Keratinocyte (primary cell): Measurements from ENCODE around the gene TSR1. TPM values are rescaled to one million over a fixed set of nuclear protein-coding genes. Genes with fewer than 3 reads are reported as not detected.
A peak's percentile ranks its signal among the peaks of the same experiment; 100 is the strongest.

Experiments used
- DNase-seq: peaks from one replicate; pipeline ENCODE4 v3.0.0-alpha.2; 2011; ENCODE audit warnings: low read depth, missing footprints, low spot score
- FAIRE-seq: peaks from 2 replicates; lab custom pipeline; 2011; peaks lifted over from hg19 to GRCh38; lab: Jason Lieb, UNC
- H2AFZ ChIP-seq: 2 replicates; pipeline ENCODE4 v1.6.0; 2012; ENCODE audit warnings: low read length, control low read depth, inconsistent platforms; ENCODE audit not compliant: control insufficient read depth
- H3K27ac ChIP-seq: 2 replicates; pipeline ENCODE4 v1.5.1; 2011; ENCODE audit warnings: low read length; ENCODE audit not compliant: control insufficient read depth, insufficient read depth
- H3K27me3 ChIP-seq: 3 replicates; pipeline ENCODE4 v1.6.0; 2011; ENCODE audit warnings: low read length; ENCODE audit not compliant: control insufficient read depth, insufficient read depth; ENCODE audit errors: extremely low read depth
- H3K36me3 ChIP-seq, 2 experiments: 2 replicates in 1 of 2; 3 replicates in 1 of 2; pipeline ENCODE4 v1.5.1; 2011; ENCODE audit warnings: low read length in 2 of 2, mild to moderate bottlenecking in 1 of 2; ENCODE audit not compliant: control insufficient read depth in 2 of 2, insufficient read depth in 2 of 2; ENCODE audit errors: extremely low read depth in 1 of 2
- H3K4me1 ChIP-seq: 3 replicates; pipeline ENCODE4 v1.5.1; 2011; ENCODE audit warnings: low read length; ENCODE audit not compliant: control insufficient read depth, insufficient read depth; ENCODE audit errors: extremely low read depth
- H3K4me2 ChIP-seq: 3 replicates; pipeline ENCODE4 v1.6.0; 2011; ENCODE audit warnings: low read depth, low read length; ENCODE audit not compliant: control insufficient read depth, insufficient read depth; ENCODE audit errors: extremely low read depth
- H3K4me3 ChIP-seq, 3 experiments: fragments of 200-600 bp in 1 of 3; sonication (generic) in 1 of 3; 2 replicates in 2 of 3; 3 replicates in 1 of 3; pipeline ENCODE4 v1.5.1; 2011 to 2016; ENCODE audit warnings: low read length in 3 of 3, mild to moderate bottlenecking in 3 of 3, control low read depth in 2 of 3, inconsistent platforms in 1 of 3, low read depth in 1 of 3, mixed read lengths in 1 of 3, mixed run types in 1 of 3, moderate library complexity in 1 of 3; ENCODE audit not compliant: control insufficient read depth in 2 of 3, insufficient read depth in 2 of 3; ENCODE audit errors: extremely low read depth in 1 of 3
- H3K79me2 ChIP-seq: 2 replicates; pipeline ENCODE4 v1.6.0; 2012; ENCODE audit warnings: low read length; ENCODE audit not compliant: control insufficient read depth, insufficient read depth
- H3K9ac ChIP-seq: 3 replicates; pipeline ENCODE4 v1.6.0; 2011; ENCODE audit warnings: low read length; ENCODE audit not compliant: control insufficient read depth, insufficient read depth; ENCODE audit errors: extremely low read depth
- H3K9me1 ChIP-seq: 3 replicates; pipeline ENCODE4 v1.6.0; 2011; ENCODE audit warnings: low read length; ENCODE audit not compliant: control insufficient read depth, insufficient read depth; ENCODE audit errors: extremely low read depth
- H3K9me3 ChIP-seq: 2 replicates; pipeline ENCODE4 v1.5.1; 2012; ENCODE audit warnings: low read depth, low read length; ENCODE audit not compliant: control insufficient read depth
- H4K20me1 ChIP-seq: 3 replicates; pipeline ENCODE4 v1.6.0; 2011; ENCODE audit warnings: low read length; ENCODE audit not compliant: control insufficient read depth, insufficient read depth; ENCODE audit errors: extremely low read depth
- CTCF ChIP-seq, 3 experiments: IDR thresholded peaks in 1 of 3; conservative IDR thresholded peaks in 1 of 3; optimal IDR thresholded peaks in 1 of 3; 2 replicates in 2 of 3; 3 replicates in 1 of 3; pipeline versions ENCODE3 to v1.5.1; 2011; ENCODE audit warnings: low read length in 3 of 3, mild to moderate bottlenecking in 3 of 3, moderate library complexity in 2 of 3, control low read depth in 1 of 3, inconsistent platforms in 1 of 3; ENCODE audit not compliant: insufficient read depth in 2 of 3; ENCODE audit errors: extremely low read depth in 1 of 3
- EZH2 ChIP-seq: IDR thresholded peaks from one replicate; pipeline ENCODE4 v1.6.1; 2012; ENCODE audit warnings: inconsistent platforms, mild to moderate bottlenecking, low read length, moderate library complexity
- dilution Hi-C: fragments of 300-500 bp; cut with MboI; formaldehyde crosslinking; loops from one replicate; pipeline ENCODE4 v1.7.0; 2020; ENCODE audit warnings: low sequenced_read_pairs; ENCODE audit not compliant: extremely low pct_ligation_motif_present
- polyA plus RNA-seq, 5 experiments: library from polyadenylated mRNA; depleted of rRNA in 3 of 5; stranded (reverse) in 3 of 5; stranded (forward) in 1 of 5; unstranded in 1 of 5; fragments of >200 nt; gene quantifications; 1 replicate in 1 of 5; 2 replicates in 3 of 5; 3 replicates in 1 of 5; pipeline versions ENCODE4 v1.2.1 to v1.2.3, GENCODE V29; 2011 to 2012; ENCODE audit warnings: missing spikeins in 2 of 5, low read depth in 1 of 5, low replicate concordance in 1 of 5

TSR1 gene
- polyA plus RNA-seq, 1 donor (not counting 4 experiments of a cell fraction or from before 2014, with no cell fraction given): 17.1 TPM

GRCh38 chr17:2312736-2313135, 23.5 kb downstream of the TSR1 start:
- H3K4me1 ChIP-seq: no peaks in the 10 kb centered on the region
- FAIRE-seq (no peak), DNase-seq (no peak)
- H4K20me1 ChIP-seq: no peaks in the 10 kb centered on the region
- H3K79me2 ChIP-seq: no peaks in the 10 kb centered on the region
- no peak for TF ChIP-seq EZH2
- no peak overlapping the region for H3K9ac ChIP-seq
- H3K36me3 ChIP-seq: peaks cover 0 to 2% of the 10 kb centered on the region in 2 experiments
- no peak overlapping the region for H2AFZ ChIP-seq
- no peak overlapping the region for H3K4me2 ChIP-seq
- dilution Hi-C loops: no loop called here
- H3K27ac ChIP-seq: no peak overlapping the region
- H3K27me3 ChIP-seq: no peaks in the 10 kb centered on the region
- no peak overlapping the region for H3K4me3 ChIP-seq
- no peaks in the 10 kb centered on the region for H3K9me1 ChIP-seq
- H3K9me3 ChIP-seq: no peaks in the 10 kb centered on the region

GRCh38 chr17:2309338-2310154, 26.7 kb downstream of the TSR1 start:
- H3K27ac ChIP-seq: no peak overlapping the region

More at GRCh38 chr17:2309338-2310154, 26.7 kb downstream of the TSR1 start:
- Histone ChIP-seq H3K9me1 (no peaks in the 10 kb centered on the region), H4K20me1 (no peaks in the 10 kb centered on the region), H3K4me3 (no peak overlapping the region), H3K79me2 (peaks cover 14% of the 10 kb centered on the region), H3K4me1 (no peaks in the 10 kb centered on the region), H3K9me3 (no peaks in the 10 kb centered on the region), H2AFZ (no peak overlapping the region), H3K4me2 (no peak overlapping the region), H3K36me3 (peaks cover 0 to 2% of the 10 kb centered on the region in 2 experiments), H3K9ac (no peak overlapping the region), H3K27me3 (no peaks in the 10 kb centered on the region)
- TF ChIP-seq EZH2: no peak
- no peak for TF ChIP-seq CTCF (optimal IDR thresholded peaks at IDR 0.05 in 1 of 3, IDR thresholded peaks at IDR 0.05 in 1 of 3, conservative IDR thresholded peaks at IDR 0.05 in 1 of 3; ENCODE audit: extremely low read depth in 1 of 3, insufficient read depth in 2 of 3, low read length in 3 of 3)
- dilution Hi-C loops: no loop called here
- peak; percentile 17 for FAIRE-seq
- DNase-seq: no peak
